Islet precursor cell (in vitro differentiated cells): ENCODE results near the gene C17orf114.
A peak's percentile ranks its signal among the peaks of the same experiment; 100 is the strongest.

ENCODE experiments used
- DNase-seq: peaks from one replicate; pipeline ENCODE4 v3.0.0-alpha.2; 2018

C17orf114 gene

GRCh38 chr17:4785311-4786105 is 16.6 kb downstream of the C17orf114 start:
- no peak for DNase-seq

- DNase-seq: no peak
These were observed 19.5 kb downstream of the C17orf114 start for GRCh38 chr17:4782652-4783051.

GRCh38 chr17:4780325-4780955 is 21.7 kb downstream of the C17orf114 start:
- DNase-seq: no peak

- peak; percentile 67 for DNase-seq
These were observed 24.0 kb downstream of the C17orf114 start for GRCh38 chr17:4777969-4778760.

GRCh38 chr17:4772235-4772613 is 29.9 kb downstream of the C17orf114 start:
- no peak for DNase-seq

- no peak for DNase-seq
These were observed 30.5 kb downstream of the C17orf114 start, which contains the start of gene TM4SF5 for GRCh38 chr17:4771519-4772234. TM4SF5 (plus strand) TSS chr17:4771886; CDS start chr17:4771923, 37 bp downstream.

GRCh38 chr17:4769628-4770027 is 32.5 kb downstream of the C17orf114 start:
- no peak for DNase-seq

GRCh38 chr17:4768298-4768697 is 33.8 kb downstream of the C17orf114 start:
- no peak for DNase-seq

GRCh38 chr17:4766723-4767122 is 35.4 kb downstream of the C17orf114 start:
- no peak for DNase-seq

GRCh38 chr17:4766201-4766600 is 35.9 kb downstream of the C17orf114 start:
- no peak for DNase-seq

- no peak for DNase-seq
These were observed 37.5 kb downstream of the C17orf114 start for GRCh38 chr17:4764595-4764994.

GRCh38 chr17:4759776-4760236 is 42.3 kb downstream of the C17orf114 start:
- no peak for DNase-seq

- no peak for DNase-seq
These were observed 48.7 kb downstream of the C17orf114 start for GRCh38 chr17:4753392-4753791.

- DNase-seq: no peak
These were observed 50.2 kb downstream of the C17orf114 start for GRCh38 chr17:4751932-4752331.
